GM23338 (cell line): ENCODE results near the gene FRMD4A. TPM values are rescaled to one million over a fixed set of nuclear protein-coding genes. Genes with fewer than 3 reads are reported as not detected.

Experiments
- ATAC-seq: fragments of 200-7000 bp; cut with Tn5 transposase; 3 replicates; pipeline ENCODE4 v1.9.1; 2020
- DNase-seq: peaks from one replicate; pipeline ENCODE4 v3.0.0-alpha.2; 2015; ENCODE audit warnings: low spot score
- H2AFZ ChIP-seq: fragments of 200-600 bp; sonication (generic); 2 replicates; pipeline ENCODE4 v1.8.0; 2016; ENCODE audit warnings: antibody characterized with exemption, mild to moderate bottlenecking, moderate library complexity
- H3F3A ChIP-seq: fragments of 200-600 bp; sonication (generic); replicated peaks from 2 replicates; pipeline ENCODE4 v1.8.0; 2017; ENCODE audit warnings: antibody characterized with exemption, mixed run types, low read depth
- H3K27ac ChIP-seq: fragments of 200-600 bp; sonication (generic); 2 replicates; pipeline ENCODE4 v1.6.1; 2016; ENCODE audit warnings: low read depth
- H3K27me3 ChIP-seq: fragments of 200-600 bp; sonication (generic); 2 replicates; pipeline ENCODE4 v1.8.0; 2016; ENCODE audit warnings: mild to moderate bottlenecking, mixed run types, moderate library complexity; ENCODE audit not compliant: insufficient read depth
- H3K36me3 ChIP-seq: fragments of 200-600 bp; sonication (generic); 2 replicates; pipeline ENCODE4 v1.8.0; 2016; ENCODE audit warnings: mild to moderate bottlenecking; ENCODE audit not compliant: insufficient read depth
- H3K4me1 ChIP-seq: fragments of 200-600 bp; sonication (generic); 2 replicates; pipeline ENCODE4 v1.8.0; 2016; ENCODE audit warnings: mild to moderate bottlenecking, moderate library complexity; ENCODE audit not compliant: insufficient read depth
- H3K4me2 ChIP-seq: fragments of 200-600 bp; sonication (generic); 2 replicates; pipeline ENCODE4 v1.7.1; 2017; ENCODE audit warnings: mixed run types
- H3K4me3 ChIP-seq: fragments of 200-600 bp; sonication (generic); 2 replicates; pipeline ENCODE4 v1.6.1; 2016; ENCODE audit warnings: mixed run types
- H3K79me2 ChIP-seq: fragments of 200-600 bp; sonication (generic); replicated peaks from 2 replicates; pipeline ENCODE4 v1.8.0; 2017; ENCODE audit warnings: mild to moderate bottlenecking; ENCODE audit not compliant: insufficient read depth
- H3K9me2 ChIP-seq: fragments of 200-600 bp; sonication (generic); 2 replicates; pipeline ENCODE4 v1.8.0; 2017; ENCODE audit not compliant: insufficient read depth
- H4K20me1 ChIP-seq: fragments of 200-600 bp; sonication (generic); replicated peaks from 2 replicates; pipeline ENCODE4 v1.8.0; 2017; ENCODE audit warnings: mild to moderate bottlenecking; ENCODE audit not compliant: insufficient read depth
- H3K27ac Mint-ChIP-seq: 2 replicates; pipeline ENCODE4 v1.8.0; 2020; ENCODE audit warnings: inconsistent platforms, mild to moderate bottlenecking, moderate library complexity, mixed read lengths
- H3K27me3 Mint-ChIP-seq: 3 replicates; pipeline ENCODE4 v1.8.0; 2022; ENCODE audit warnings: low read depth, mild to moderate bottlenecking, moderate library complexity, mixed read lengths, inconsistent platforms; ENCODE audit not compliant: insufficient read depth, poor library complexity
- H3K36me3 Mint-ChIP-seq: 3 replicates; pipeline ENCODE4 v1.8.0; 2021; ENCODE audit warnings: low read depth, mild to moderate bottlenecking, inconsistent platforms, moderate library complexity, mixed read lengths
- H3K4me1 Mint-ChIP-seq: 3 replicates; pipeline ENCODE4 v1.8.0; 2020; ENCODE audit warnings: mild to moderate bottlenecking, inconsistent platforms, mixed read lengths
- H3K4me3 Mint-ChIP-seq: 3 replicates; pipeline ENCODE4 v1.8.0; 2021; ENCODE audit warnings: moderate library complexity, mild to moderate bottlenecking, inconsistent platforms, mixed read lengths
- H3K9me3 Mint-ChIP-seq: 3 replicates; pipeline ENCODE4 v1.8.0; 2020; ENCODE audit warnings: moderate library complexity, mild to moderate bottlenecking, inconsistent platforms, mixed read lengths
- CTCF ChIP-seq, 2 experiments: fragments of 200-600 bp in 1 of 2; sonication (generic) in 1 of 2; conservative IDR thresholded peaks; 2 replicates each; pipeline versions ENCODE4 v1.5.1 to v1.6.1; 2016 to 2017; ENCODE audit warnings: antibody characterized with exemption in 2 of 2, low read depth in 2 of 2, mild to moderate bottlenecking in 2 of 2, moderate library complexity in 1 of 2
- ETS1 ChIP-seq: IDR thresholded peaks from 2 replicates; pipeline ENCODE4 v1.6.1; 2016; ENCODE audit warnings: antibody characterized with exemption
- EZH2phosphoT487 ChIP-seq: fragments of 200-600 bp; sonication (generic); IDR thresholded peaks from one replicate; pipeline ENCODE4 v1.8.1; 2018; ENCODE audit warnings: antibody characterized with exemption; ENCODE audit not compliant: unreplicated experiment
- NANOG ChIP-seq: IDR thresholded peaks from 2 replicates; pipeline ENCODE4 v1.6.1; 2016; ENCODE audit warnings: antibody characterized with exemption, borderline replicate concordance
- POLR2AphosphoS5 ChIP-seq: IDR thresholded peaks from 2 replicates; pipeline ENCODE4 v1.6.1; 2016; ENCODE audit warnings: antibody characterized with exemption, low read depth
- STAT1 ChIP-seq: IDR thresholded peaks from one replicate; pipeline ENCODE4 v1.6.1; 2016; ENCODE audit warnings: antibody characterized with exemption; ENCODE audit not compliant: unreplicated experiment
- ZNF462 ChIP-seq: fragments of 250-450 bp; sonication (Bioruptor Pico); IDR thresholded peaks from 2 replicates; pipeline ENCODE4 v1.5.0; 2020; ENCODE audit warnings: mild to moderate bottlenecking, moderate library complexity
- polyA plus RNA-seq: library from polyadenylated mRNA; unstranded; fragments of >200 nt; fragmentation: Nextera tagmentation; extraction: Ambion mirVana; gene quantifications from 2 replicates; pipeline ENCODE4 v1.2.1, GENCODE V29; 2016
- total RNA-seq: library from RNA; depleted of rRNA; stranded (reverse); fragments of >200 nt; shearing (Covaris generic); gene quantifications from 2 replicates; pipeline ENCODE4 v1.2.3, GENCODE V29; 2014

FRMD4A gene
- total and polyA plus RNA-seq, 2 experiments from 2014 or later, result 14.0 to 20.1 TPM

- Histone ChIP-seq H3K27me3 (no peaks in the 10 kb centered on the region), H3K27ac (no peak overlapping the region), H3K4me3 (no peak overlapping the region), H3K36me3 (no peaks in the 10 kb centered on the region), H4K20me1 (no peaks in the 10 kb centered on the region), H3K4me2 (no peak overlapping the region), H3K4me1 (no peaks in the 10 kb centered on the region), H2AFZ (no peak overlapping the region), H3F3A (no peaks in the 10 kb centered on the region), H3K79me2 (peaks cover 21% of the 10 kb centered on the region), H3K9me2 (0 out of 2 replicates have a peak, but pooled peaks cover 3% of the 10 kb centered on the region)
- peaks cover 44% of the 10 kb centered on the region for H3K4me1 Mint-ChIP-seq
- ATAC-seq (no peak), DNase-seq (no peak)
- peaks cover 5% of the 10 kb centered on the region; the same call in 1 of the 3 replicates for H3K36me3 Mint-ChIP-seq
- no peak overlapping the region for H3K4me3 Mint-ChIP-seq
- no peaks in the 10 kb centered on the region; the same call in 2 of the 3 replicates for H3K9me3 Mint-ChIP-seq
- H3K27ac Mint-ChIP-seq, result no peak overlapping the region
- no peak for TF ChIP-seq STAT1
- no peak for TF ChIP-seq POLR2AphosphoS5
- no peak for TF ChIP-seq EZH2phosphoT487
- TF ChIP-seq ETS1, result no peak
- no peak for TF ChIP-seq ZNF462 (CRISPR knock-in tag)
- TF ChIP-seq NANOG, result no peak
- no peak for TF ChIP-seq CTCF (conservative IDR thresholded peaks at IDR 0.05; ENCODE audit: low read depth in 2 of 2)
- H3K27me3 Mint-ChIP-seq, result peaks cover 5% of the 10 kb centered on the region
These were observed 457.5 kb downstream of the FRMD4A start for GRCh38 chr10:13873196-13873595.
